Hepatocyte (in vitro differentiated cells): Measurements from ENCODE around the gene FEM1C. TPM values are rescaled to one million over a fixed set of nuclear protein-coding genes. Genes with fewer than 3 reads are reported as not detected.

ENCODE experiments used
- DNase-seq: peaks from one replicate; pipeline ENCODE4 v3.0.0-alpha.2; 2016; ENCODE audit warnings: low spot score
- H2AFZ ChIP-seq: fragments of 200-600 bp; sonication (generic); 2 replicates; pipeline ENCODE4 v1.6.0; 2016; ENCODE audit warnings: antibody characterized with exemption, mild to moderate bottlenecking
- H3K27ac ChIP-seq: fragments of 200-600 bp; sonication (generic); 2 replicates; pipeline ENCODE4 v1.5.1; 2016; ENCODE audit warnings: mild to moderate bottlenecking
- H3K27me3 ChIP-seq: fragments of 200-600 bp; sonication (generic); 2 replicates; pipeline ENCODE4 v1.6.1; 2016
- H3K36me3 ChIP-seq: fragments of 200-600 bp; sonication (generic); replicated peaks from 2 replicates; pipeline ENCODE4 v1.5.1; 2016; ENCODE audit warnings: low read depth; ENCODE audit not compliant: insufficient read depth
- H3K4me1 ChIP-seq: fragments of 200-600 bp; sonication (generic); 2 replicates; pipeline ENCODE4 v1.5.1; 2016; ENCODE audit warnings: mild to moderate bottlenecking, moderate library complexity; ENCODE audit not compliant: insufficient read depth
- H3K4me2 ChIP-seq: fragments of 200-600 bp; sonication (generic); 2 replicates; pipeline ENCODE4 v1.6.0; 2016
- H3K4me3 ChIP-seq: fragments of 200-600 bp; sonication (generic); 2 replicates; pipeline ENCODE4 v1.5.1; 2016; ENCODE audit warnings: mild to moderate bottlenecking
- H3K79me2 ChIP-seq: fragments of 200-600 bp; sonication (generic); 2 replicates; pipeline ENCODE4 v1.6.0; 2017; ENCODE audit warnings: mild to moderate bottlenecking
- H3K9me2 ChIP-seq: fragments of 200-600 bp; sonication (generic); replicated peaks from 2 replicates; pipeline ENCODE4 v1.6.0; 2017; ENCODE audit warnings: mild to moderate bottlenecking; ENCODE audit not compliant: insufficient read depth
- H3K9me3 ChIP-seq: fragments of 200-600 bp; sonication (generic); 2 replicates; pipeline ENCODE4 v1.5.1; 2016; ENCODE audit warnings: low read depth, mild to moderate bottlenecking
- H4K20me1 ChIP-seq: fragments of 200-600 bp; sonication (generic); 2 replicates; pipeline ENCODE4 v1.6.0; 2016; ENCODE audit warnings: mild to moderate bottlenecking; ENCODE audit not compliant: insufficient read depth, poor library complexity, severe bottlenecking
- CTCF ChIP-seq: fragments of 200-600 bp; sonication (generic); IDR thresholded peaks from 2 replicates; pipeline ENCODE4 v1.5.1; 2016; ENCODE audit warnings: antibody characterized with exemption, mild to moderate bottlenecking; ENCODE audit not compliant: poor library complexity
- EZH2 ChIP-seq: fragments of 200-600 bp; sonication (generic); IDR thresholded peaks from 2 replicates; pipeline ENCODE4 v1.6.1; 2016; ENCODE audit warnings: antibody characterized with exemption, mild to moderate bottlenecking, borderline replicate concordance
- EZH2phosphoT487 ChIP-seq: fragments of 200-600 bp; sonication (generic); IDR thresholded peaks from one replicate; pipeline ENCODE4 v1.6.1; 2018; ENCODE audit warnings: antibody characterized with exemption, mild to moderate bottlenecking, low read depth, moderate library complexity; ENCODE audit not compliant: unreplicated experiment, severe bottlenecking
- WGBS: methylation state at CpG from one replicate; pipeline ENCODE4 v1.1.6; 2016; ENCODE audit warnings: low lambda C conversion rate; ENCODE audit errors: missing lambda C conversion rate; 5-methylcytosine and 5-hydroxymethylcytosine counted together
- polyA plus RNA-seq: library from polyadenylated mRNA; unstranded; fragments of >200 nt; fragmentation: Nextera tagmentation; extraction: Ambion mirVana; gene quantifications from 2 replicates; pipeline ENCODE4 v1.2.1, GENCODE V29; 2016
- total RNA-seq: library from RNA; depleted of rRNA; stranded (reverse); fragments of >200 nt; gene quantifications from 2 replicates; pipeline ENCODE4 v1.2.3, GENCODE V29; 2014

The FEM1C gene
- total and polyA plus RNA-seq, 2 experiments from 2014 or later, result 10.7 to 27.0 TPM

- Histone ChIP-seq H3K27ac (no peak overlapping the region), H3K4me1 (no peaks in the 10 kb centered on the region), H3K79me2 (no peaks in the 10 kb centered on the region), H4K20me1 (no peaks in the 10 kb centered on the region), H3K27me3 (no peaks in the 10 kb centered on the region), H3K4me3 (no peak overlapping the region), H3K9me2 (no peaks in the 10 kb centered on the region), H3K9me3 (no peaks in the 10 kb centered on the region), H3K36me3 (no peaks in the 10 kb centered on the region), H3K4me2 (no peak overlapping the region), H2AFZ (no peak overlapping the region)
- 61% methylated on average over 6 of the region's 6 CpGs for WGBS
- TF ChIP-seq EZH2phosphoT487 (no peak), EZH2 (no peak), CTCF (no peak)
- no peak for DNase-seq
Observed at GRCh38 chr5:115494570-115495289, 49.8 kb downstream of the FEM1C start.

GRCh38 chr5:115490596-115490995, 54.0 kb downstream of the FEM1C start:
- Histone ChIP-seq H3K79me2 (no peaks in the 10 kb centered on the region), H2AFZ (no peak overlapping the region), H3K4me1 (no peaks in the 10 kb centered on the region), H3K9me2 (no peaks in the 10 kb centered on the region), H3K27ac (no peak overlapping the region), H3K27me3 (no peaks in the 10 kb centered on the region), H3K36me3 (no peaks in the 10 kb centered on the region), H3K4me3 (no peak overlapping the region), H3K9me3 (no peaks in the 10 kb centered on the region), H3K4me2 (no peak overlapping the region), H4K20me1 (no peaks in the 10 kb centered on the region)
- 83% methylated on average over 2 of the region's 2 CpGs for WGBS
- TF ChIP-seq EZH2phosphoT487 (no peak), EZH2 (no peak), CTCF (no peak)
- no peak for DNase-seq

GRCh38 chr5:115489733-115490132, 54.8 kb downstream of the FEM1C start:
- H3K27ac ChIP-seq, result no peak overlapping the region

GRCh38 chr5:115487756-115488155, 56.8 kb downstream of the FEM1C start:
- no peak overlapping the region for H3K27ac ChIP-seq
- no peak for DNase-seq
- no peaks in the 10 kb centered on the region for H3K4me1 ChIP-seq
- no peak overlapping the region for H3K4me3 ChIP-seq
- no peak overlapping the region for H3K4me2 ChIP-seq
- H3K9me3 ChIP-seq, result no peaks in the 10 kb centered on the region
- H3K36me3 ChIP-seq, result no peaks in the 10 kb centered on the region
- TF ChIP-seq EZH2phosphoT487 (no peak), EZH2 (no peak), CTCF (no peak)
- H2AFZ ChIP-seq, result no peak overlapping the region
- no peaks in the 10 kb centered on the region for H3K9me2 ChIP-seq
- no peaks in the 10 kb centered on the region for H3K79me2 ChIP-seq
- no peaks in the 10 kb centered on the region for H4K20me1 ChIP-seq
- H3K27me3 ChIP-seq, result no peaks in the 10 kb centered on the region

More at GRCh38 chr5:115489733-115490132, 54.8 kb downstream of the FEM1C start:
- Histone ChIP-seq H3K9me3 (no peaks in the 10 kb centered on the region), H4K20me1 (no peaks in the 10 kb centered on the region), H3K4me3 (no peak overlapping the region), H3K27me3 (no peaks in the 10 kb centered on the region), H3K36me3 (no peaks in the 10 kb centered on the region), H3K9me2 (no peaks in the 10 kb centered on the region), H3K79me2 (no peaks in the 10 kb centered on the region), H3K4me2 (no peak overlapping the region), H2AFZ (no peak overlapping the region), H3K4me1 (no peaks in the 10 kb centered on the region)
- no peak for TF ChIP-seq EZH2
- no peak for DNase-seq
